ENCODE measurements around the gene GYG2.

- no peak for TF ChIP-seq EZH2 (IDR thresholded peaks at IDR 0.05; ENCODE audit: borderline replicate concordance)
- TF ChIP-seq, protein P1, sequence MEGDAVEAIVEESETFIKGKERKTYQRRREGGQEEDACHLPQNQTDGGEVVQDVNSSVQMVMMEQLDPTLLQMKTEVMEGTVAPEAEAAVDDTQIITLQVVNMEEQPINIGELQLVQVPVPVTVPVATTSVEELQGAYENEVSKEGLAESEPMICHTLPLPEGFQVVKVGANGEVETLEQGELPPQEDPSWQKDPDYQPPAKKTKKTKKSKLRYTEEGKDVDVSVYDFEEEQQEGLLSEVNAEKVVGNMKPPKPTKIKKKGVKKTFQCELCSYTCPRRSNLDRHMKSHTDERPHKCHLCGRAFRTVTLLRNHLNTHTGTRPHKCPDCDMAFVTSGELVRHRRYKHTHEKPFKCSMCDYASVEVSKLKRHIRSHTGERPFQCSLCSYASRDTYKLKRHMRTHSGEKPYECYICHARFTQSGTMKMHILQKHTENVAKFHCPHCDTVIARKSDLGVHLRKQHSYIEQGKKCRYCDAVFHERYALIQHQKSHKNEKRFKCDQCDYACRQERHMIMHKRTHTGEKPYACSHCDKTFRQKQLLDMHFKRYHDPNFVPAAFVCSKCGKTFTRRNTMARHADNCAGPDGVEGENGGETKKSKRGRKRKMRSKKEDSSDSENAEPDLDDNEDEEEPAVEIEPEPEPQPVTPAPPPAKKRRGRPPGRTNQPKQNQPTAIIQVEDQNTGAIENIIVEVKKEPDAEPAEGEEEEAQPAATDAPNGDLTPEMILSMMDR (IDR thresholded peaks at IDR 0.05; ENCODE audit: poor library complexity), result no peak
These were observed 47.5 kb upstream of the GYG2 start for GRCh38 chrX:2781226-2781571.

Measured in hepatocyte (in vitro differentiated cells).